ENCODE results near the gene DNAH8. TPM values are rescaled to one million over a fixed set of nuclear protein-coding genes. Genes with fewer than 3 reads are reported as not detected.

The DNAH8 gene
- total RNA-seq, 1 donor from 2014 or later, result 0.07 TPM

DNA sequence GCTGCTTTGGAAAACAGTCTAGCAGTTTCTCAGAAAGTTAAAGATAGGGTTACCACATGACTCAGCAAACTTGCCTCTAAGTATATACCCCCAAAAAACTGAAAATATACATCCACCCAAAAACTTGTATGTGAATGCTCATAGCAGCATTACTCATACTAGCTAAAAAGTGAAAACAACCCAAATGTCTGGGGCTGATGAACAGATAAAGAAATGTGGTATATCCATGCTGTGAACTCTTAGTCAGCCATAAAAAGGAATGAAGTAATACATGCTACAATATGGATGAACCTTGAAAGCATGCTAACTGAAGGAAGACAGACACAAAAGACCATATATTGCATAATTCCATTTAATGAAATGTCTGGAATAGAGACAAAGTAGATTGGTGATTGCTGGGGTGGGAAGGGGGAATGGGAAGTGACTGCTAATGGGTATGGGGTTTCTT lies 253.6 kb downstream of the DNAH8 start:
- no peak for DNase-seq (ENCODE audit: low read depth, low spot score)

DNA sequence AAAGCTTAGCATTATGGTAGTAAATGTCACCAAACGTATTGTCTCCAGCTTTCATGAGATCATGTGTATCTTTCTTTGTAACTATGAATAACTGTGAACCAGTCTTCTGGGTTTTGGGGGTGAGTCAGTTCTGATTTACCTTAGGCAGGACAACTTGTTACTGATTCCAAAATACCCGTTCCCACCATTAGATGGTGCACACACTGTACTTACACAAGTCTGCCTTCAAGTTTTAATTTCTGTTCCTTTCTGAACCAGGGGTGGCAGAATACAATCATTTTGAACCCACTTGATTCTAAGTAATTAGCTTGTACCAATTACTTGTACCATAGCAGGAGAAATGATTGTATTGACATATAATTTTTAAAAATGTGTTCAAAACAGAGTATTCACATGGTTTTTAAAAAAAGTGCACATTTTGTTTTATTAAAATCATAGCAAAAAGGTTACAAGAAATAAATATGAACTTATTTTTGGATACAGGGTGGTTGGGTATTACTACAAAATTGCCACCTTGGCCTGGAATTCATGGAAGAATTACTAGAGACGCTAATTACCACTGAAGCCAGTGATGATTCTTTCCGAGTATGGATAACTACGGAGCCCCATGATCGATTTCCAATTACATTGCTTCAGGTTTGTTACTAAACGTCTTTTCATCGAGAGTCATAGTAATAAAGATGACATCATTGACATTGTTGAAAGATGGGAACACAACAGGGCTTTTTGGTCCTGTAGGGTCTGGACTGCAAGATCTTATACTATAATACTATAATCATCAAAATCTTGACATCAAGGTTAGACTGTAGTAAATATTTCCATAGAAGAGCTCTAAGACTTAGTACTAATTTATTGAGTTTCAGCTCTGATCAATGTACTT lies 258.3 kb downstream of the DNAH8 start:
- peak; percentile 22 for DNase-seq (ENCODE audit: low read depth, low spot score)

DNA sequence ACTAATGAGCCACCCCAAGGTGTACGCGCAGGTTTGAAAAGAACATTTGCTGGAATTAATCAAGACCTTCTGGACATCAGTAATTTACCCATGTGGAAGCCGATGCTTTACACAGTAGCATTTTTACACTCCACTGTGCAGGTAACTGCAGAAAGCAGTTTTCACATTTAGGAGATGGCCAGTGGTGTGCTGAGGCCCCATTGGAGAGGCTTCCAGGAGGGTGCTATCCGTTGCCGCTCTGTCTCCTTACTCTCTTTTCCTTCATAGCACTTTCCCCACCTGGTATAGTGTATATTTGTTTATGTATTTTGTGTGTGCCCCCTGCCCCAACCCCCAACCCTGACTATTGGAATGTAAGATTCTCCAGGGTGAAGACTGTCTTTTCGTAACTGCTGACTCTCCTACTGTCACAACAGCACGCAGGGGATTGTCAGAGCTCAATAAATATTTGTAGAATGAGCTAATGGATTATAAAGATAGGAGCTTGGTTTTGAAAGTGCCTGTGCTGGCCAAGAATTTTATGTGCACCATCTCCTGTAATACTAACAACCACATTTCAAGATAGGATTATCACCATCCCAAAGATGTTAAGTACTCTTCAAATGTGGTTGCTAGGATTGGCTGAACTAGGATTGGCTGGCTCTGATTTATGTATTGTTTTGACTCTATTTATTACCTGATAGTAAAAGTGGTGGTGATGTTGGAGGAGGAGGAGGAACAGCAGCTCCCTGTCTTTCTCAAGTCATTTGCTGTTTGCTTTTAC lies 259.5 kb downstream of the DNAH8 start:
- DNase-seq (ENCODE audit: low read depth, low spot score), result no peak

DNA sequence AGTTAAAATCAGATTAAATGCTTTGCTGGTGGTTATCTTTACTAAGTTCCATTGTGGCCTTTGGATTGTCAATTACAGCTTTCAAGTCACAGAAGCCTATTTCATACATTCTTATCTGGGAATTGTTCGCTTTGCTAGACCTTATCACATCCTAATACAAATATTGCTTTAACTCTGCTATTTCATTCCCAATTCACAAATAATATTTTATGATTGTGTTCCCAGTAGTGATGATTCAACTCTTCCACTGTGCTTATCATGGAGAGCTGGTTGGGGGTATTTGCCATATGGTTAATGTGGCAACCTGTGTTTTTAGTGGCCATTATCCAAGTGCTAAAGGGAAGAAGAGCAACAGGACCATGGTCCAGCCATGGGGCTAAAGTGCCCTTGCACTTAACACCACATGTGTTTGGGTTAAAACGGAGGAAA lies 260.5 kb downstream of the DNAH8 start:
- no peak for DNase-seq (ENCODE audit: low read depth, low spot score)

DNA sequence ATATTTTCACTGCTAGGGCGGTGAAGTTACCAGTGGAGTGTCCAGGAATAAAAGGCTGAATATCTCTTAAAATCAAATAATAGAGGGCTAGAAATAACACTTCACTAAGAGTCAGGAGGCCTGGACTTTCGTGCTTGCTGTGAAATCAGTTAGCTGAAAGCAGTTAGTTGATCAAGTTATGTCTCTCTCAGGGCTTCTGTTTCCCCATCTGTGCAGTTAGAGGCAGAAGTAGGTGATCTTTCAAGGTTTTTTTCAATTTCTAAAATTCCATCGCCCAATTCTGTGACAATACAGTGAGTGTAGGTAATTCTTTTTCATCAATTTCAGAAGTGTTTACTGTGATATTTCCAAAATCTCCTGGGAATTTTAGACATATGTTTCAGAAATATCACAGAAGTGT lies 260.9 kb downstream of the DNAH8 start:
- no peak for DNase-seq (ENCODE audit: low read depth, low spot score)

DNA sequence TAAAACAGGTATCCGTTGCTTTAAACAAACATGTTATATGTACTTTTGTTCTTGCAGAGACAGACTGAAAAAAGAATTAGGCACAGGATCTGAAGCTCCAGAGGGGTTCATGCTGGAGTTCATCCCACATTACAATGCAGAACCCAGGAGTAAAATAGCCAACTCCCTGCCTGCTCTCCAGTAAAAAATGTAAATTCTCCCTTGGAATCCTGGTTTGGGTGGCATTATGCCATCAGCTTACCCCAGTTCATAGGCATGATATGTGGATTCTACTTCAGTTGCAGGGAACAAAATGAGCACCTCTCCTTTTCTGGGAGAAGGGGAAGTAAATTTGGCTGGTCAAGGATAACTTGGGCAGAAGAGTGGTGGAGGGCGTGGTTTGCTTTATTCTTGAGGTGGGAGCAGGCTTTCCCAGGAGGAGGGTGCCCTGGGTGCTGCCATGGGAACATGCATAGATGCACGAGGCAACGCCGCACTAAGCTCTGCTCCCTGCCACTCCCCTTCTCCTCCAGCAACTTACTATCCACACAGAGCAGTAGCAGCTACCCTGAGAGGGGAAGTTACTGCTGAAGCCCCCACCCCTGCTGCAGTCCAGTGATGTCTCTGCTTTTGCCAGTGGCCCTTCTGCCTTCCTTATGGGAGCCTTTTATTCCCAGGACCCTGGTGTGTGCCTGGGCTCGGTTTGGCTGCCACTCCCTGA lies 261.8 kb downstream of the DNAH8 start:
- no peak for DNase-seq (ENCODE audit: low read depth, low spot score)

DNA sequence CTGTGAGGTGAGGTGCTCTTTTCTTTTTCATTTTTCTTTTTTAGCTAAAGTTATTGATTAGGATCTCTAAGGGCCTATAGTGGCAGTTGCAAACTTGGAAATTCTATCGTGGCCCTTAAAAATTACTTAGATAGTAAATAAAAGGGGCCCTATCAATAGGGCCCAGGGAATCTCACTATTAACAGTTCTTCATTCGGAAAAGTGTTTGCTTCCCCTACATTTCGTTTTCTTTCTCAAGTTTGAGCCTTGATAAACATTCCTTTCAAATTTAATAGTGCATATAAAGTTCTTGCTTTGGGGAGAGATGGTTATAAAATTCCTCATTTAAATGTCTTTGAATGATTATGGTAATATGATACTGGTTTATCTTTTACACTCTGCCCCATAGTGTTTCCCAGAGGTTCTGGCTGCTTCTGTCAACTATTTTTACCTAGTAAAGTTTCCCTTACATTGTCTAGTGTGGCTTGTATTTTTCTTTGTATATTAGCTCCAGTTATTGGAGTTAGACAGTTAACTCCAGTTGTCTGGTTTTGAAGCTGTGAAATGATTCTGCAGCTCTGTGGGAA lies 263.1 kb downstream of the DNAH8 start:
- no peak for DNase-seq (ENCODE audit: low read depth, low spot score)

DNA sequence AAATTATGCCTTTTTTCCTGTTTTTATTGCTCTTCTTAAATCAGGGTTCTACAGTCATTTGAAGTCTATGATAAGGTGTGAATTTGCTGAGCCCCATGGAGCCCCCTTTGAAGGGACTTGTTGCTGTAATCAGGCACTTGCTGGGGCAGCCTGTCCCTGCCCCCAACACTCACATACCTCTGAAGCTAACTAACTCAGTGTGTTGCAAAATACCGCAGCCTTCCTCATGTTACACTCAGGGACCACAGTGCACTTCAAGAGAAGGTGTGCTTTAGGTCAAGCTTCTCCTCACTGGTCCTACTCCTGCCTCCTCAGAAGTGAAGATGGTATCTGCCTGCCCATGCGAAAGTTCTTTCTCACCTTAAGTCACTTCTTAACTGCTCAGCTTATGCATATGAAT lies 267.4 kb downstream of the DNAH8 start:
- DNase-seq (ENCODE audit: low read depth, low spot score), result no peak

DNA sequence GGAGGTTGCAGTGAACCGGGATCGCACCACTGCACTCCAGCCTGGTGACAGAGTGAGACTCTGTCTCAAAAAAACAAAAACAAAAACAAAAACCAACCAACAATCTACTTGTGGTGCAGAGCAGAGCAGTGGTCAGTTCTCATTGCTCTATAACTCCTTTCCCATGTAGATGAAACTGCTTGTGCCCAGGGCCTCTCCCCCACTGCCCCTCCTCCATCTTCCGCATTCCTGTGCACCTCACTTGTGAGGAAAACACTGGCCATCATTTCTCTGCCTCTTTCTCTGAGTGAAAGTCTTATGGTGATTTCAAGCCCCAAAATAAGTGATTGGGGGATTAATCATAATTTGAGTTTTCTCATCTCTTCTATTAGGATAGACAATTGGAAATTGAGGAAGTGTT lies 269.6 kb downstream of the DNAH8 start:
- DNase-seq (ENCODE audit: low read depth, low spot score), result no peak

DNA sequence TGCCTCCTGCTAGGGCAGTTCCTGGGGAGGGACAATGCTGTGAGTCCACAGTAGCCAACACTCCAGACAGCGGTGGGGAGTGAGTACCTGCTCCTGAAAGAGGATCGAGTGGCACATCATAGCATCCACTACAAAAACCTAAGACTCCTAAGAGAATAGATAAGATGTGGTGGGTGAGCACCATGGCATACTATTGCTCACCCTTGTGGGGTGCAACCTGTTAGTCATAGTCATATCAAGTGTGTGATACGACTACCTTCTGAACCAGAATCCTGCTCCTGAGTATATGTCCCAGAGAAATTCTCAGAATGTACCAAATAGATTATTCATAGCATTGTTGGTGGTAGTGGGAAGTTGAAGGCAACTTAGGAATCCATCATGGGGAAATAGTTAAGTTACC lies 270.7 kb downstream of the DNAH8 start:
- DNase-seq (ENCODE audit: low read depth, low spot score), result no peak

DNA sequence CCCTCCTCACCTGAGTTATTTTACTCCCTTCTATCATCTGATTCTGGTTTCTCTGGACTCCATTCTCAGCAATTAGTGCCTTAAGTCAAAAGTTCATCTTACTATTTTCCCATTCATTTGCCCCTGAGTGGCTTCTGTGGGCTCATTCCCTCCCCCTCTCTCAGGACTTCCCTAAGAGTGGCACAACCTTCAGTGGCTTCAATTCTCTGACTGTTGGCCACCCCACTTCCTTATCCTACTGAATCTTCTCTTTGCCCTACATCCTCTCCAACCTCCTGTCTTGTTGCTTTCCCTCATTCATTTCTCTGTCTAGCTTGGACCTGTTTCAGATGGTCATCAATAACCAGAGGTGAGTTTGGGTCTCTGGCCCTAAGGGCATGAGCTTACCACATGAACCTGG lies 272.4 kb downstream of the DNAH8 start:
- no peak for DNase-seq (ENCODE audit: low read depth, low spot score)

DNA sequence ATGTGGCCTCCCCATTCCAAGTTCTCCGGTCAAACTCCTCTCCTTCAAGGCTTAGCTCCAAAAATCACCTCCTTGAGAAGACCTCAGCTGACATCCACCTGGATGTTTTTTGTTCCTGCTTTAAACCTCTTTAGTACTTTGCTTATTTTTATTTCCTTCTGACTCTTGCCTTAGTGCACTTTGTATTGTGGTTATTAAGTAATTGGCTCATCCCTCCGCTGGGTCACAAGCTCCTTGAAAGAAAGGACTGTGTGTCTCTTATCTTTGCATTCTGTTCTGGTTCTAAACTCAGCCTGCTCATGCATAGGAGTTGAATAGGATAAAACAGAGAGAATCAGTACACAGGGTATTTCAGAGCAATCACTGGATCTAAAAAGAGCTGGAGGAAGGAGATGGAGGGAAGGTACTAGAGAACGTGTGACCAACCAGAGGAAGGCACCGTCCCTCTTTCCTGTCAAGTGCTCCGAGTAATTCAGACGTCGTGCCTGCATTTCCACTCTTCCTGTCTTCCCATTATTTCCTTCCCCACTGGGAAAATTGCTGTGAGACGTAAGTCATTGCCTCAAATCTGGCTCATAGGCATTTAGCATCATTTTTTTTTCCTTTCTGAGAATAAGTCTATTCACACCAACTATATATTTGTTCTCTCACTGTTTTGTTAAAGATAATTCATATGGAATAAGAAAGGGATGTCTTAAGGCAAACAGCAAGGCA lies 273.8 kb downstream of the DNAH8 start:
- DNase-seq (ENCODE audit: low read depth, low spot score), result no peak

DNA sequence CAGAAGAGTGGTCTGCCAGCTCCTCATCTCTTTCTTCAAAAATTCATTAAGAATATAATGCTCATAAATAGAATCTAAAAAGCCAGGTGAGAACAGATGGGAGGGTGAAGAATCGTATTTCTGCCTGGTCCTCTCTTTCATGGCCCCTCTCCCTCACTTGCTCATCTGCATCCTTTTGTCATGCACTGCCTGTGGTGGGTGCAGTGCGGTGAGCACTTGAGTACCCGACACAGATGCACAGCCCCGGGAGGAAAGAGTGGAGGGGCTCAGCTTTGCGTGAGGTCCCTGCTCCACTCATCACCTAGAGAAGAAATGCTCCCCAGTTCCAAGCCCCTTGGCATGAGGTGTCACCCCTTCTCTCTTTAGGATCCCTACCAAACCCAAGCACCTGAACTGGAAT lies 275.4 kb downstream of the DNAH8 start:
- no peak for DNase-seq (ENCODE audit: low read depth, low spot score)

DNA sequence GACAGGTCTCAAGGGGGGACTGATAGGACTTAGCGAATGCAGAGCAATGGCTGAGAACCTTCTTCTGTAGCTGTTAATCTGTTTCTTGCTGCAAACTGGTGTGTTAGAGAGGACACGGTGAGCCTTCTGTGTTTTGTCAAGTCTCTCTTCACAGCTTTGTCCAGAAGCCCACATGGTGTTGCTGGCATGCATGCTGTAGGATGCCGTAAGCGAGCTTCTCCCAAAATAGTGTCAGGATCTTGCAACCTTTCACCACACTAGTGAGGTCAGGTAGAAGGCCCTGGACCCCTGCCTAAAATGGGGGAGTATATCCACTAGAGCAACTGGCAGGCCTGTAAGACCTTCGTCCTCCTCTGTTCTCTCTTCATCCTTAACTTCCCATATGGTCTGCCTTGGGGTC lies 281.6 kb downstream of the DNAH8 start:
- DNase-seq (ENCODE audit: low read depth, low spot score), result no peak

DNA sequence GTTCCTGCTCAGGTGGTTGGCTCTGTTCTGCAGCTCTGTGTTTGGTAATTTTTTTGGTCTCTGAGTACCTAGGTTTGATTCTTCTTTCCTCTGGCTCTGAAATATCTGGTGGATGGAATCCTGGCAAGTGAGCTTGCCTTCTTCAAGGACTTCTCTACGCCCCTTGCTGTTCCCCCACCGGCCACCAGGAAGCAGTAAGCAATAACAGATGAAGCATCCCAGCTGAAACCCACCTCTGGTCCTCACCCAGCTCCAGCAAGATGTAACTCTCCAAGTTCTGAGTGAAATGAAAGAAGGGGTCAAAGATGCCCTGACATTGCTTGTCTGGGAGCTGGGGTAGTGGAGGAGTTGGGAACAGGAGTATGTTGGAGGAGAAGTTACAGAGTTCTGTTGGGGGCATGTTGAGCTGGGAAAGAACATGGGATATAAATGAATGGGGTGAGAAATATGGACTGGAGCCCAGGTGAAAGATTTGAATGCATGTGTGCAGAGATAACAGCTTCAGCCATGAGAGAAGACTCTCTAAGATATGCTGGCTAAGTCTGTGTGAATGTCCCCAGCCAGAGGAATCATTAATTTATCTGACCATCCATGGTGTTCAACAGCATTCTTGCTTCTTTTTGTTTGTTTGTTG lies 282.1 kb downstream of the DNAH8 start:
- DNase-seq (ENCODE audit: low read depth, low spot score), result no peak

DNA sequence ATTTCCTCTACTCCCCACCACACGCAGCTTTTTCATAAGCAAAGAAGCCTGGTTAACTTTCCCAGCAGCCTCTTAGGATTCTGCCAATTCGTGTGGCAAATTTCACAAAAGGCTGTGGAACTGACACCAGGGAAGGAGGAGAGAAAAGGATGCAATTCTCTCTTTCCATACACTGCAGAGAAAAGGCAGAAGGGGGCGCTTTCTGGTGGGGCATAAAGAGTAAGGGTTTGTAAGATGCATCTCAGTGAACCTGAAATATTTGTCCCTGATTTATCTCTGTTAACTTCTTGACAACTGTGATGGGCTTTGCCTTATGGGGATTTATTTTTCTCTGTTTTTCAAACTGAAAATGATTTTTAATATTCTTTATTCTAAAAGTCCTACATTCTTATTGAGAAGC lies 288.0 kb downstream of the DNAH8 start:
- no peak for DNase-seq (ENCODE audit: low read depth, low spot score)

DNA sequence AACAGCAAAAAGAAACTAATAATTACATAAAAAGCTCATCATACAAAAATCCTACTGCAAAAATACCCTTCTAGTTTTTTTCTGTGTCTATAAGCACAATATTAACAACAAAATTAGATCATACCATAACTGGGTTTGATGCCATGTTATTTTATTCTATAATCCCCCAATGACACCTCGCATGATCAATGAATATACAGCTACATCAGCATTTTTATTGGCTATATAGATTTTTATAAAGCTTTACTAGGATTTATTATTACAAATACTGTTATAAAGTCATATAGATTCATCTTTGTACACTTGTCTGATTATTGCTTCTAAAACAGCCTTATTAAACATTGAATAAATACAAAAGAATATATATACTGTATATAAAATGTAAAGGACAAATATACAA lies 288.4 kb downstream of the DNAH8 start:
- DNase-seq (ENCODE audit: low read depth, low spot score), result no peak

DNA sequence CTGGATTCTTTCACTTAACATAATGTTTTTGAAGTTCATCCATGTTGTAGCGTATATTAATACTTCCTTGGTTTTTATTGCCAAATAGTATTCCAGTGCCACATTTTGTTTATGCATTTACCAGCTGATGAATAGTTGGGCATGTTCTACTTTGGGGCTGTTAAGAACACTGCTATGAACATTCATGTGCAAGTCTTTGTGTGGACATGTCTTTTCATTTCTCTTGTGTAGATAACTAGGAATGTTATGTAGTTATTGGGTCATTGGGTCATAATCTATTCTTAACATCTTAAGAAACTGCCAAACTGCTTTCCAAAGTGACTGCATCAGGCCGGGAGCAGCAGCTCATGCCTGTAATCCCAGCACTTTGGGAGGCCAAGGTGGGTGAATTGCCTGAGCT lies 289.7 kb downstream of the DNAH8 start:
- DNase-seq (ENCODE audit: low read depth, low spot score), result no peak

DNA sequence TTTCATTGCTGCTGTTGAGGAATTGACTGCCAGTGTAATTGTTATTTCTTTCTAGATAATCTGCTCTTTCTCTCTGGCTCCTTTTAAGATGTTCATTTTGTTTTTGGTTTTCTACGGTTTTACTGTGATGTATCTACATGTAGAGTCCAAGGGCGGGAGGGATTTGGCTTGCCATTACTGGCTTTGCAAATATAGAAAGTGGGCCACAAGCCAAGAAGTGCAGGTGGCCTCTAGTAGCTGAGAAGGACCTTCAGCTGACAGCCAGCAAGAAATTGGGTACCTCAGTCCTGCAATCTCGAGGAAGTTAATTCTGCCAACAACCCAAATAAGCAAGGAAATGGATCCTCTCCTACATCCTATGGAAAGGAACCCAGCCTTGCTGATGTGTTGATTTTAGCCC lies 290.7 kb downstream of the DNAH8 start:
- DNase-seq (ENCODE audit: low read depth, low spot score), result no peak

DNA sequence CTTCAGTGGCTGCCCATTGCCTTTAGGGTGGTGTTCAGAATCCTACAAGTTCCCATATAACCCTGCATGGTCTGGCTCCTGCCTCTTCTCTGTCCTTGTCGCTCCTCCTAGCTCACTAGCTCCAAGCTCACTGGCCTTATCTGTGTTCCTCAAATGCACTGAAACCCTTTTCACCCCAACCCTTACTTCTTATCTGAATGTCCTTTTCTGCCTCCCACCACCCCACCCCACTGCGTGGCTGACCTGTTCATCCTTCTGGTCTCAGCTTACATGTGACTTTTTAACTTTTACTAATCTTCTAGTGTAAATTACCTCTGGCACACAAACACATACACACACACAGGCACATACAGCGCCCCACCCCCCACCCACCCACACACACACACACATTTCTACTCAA lies 292.5 kb downstream of the DNAH8 start:
- no peak for DNase-seq (ENCODE audit: low read depth, low spot score)

DNA sequence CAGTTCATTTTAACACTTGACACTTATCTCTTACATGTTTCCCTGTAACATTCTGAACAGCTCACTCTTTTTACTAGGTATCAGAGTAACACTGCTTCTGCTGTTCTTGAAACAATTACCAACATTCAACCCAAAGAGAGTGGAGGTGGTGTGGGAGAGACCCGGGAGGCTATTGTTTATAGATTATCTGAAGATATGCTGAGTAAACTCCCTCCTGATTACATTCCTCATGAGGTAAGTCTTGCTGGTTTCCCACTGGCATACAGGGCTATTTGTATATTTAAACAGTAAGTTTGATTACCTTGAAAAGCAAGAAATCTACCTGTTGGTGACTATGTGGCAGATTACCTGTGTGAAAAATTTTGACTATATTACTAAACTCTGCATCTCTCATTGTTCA lies 293.6 kb downstream of the DNAH8 start:
- no peak for DNase-seq (ENCODE audit: low read depth, low spot score)

Measured in pulmonary artery endothelial cell (primary cell).